ENCODE results near the gene OR9A2.

GRCh38 chr7:142998966-142999365, 28.0 kb downstream of the OR9A2 start:
- TF ChIP-seq CTCF (IDR thresholded peaks at IDR 0.05) = no peak
- TF ChIP-seq POLR2A (IDR thresholded peaks at IDR 0.05) = no peak
